Esophagus squamous epithelium (tissue), 4 donors: ENCODE measurements around the gene BCL2.

Experiments used
- CTCF ChIP-seq, 6 experiments: fragments of 450-650 bp in 4 of 6; fragments of 200-600 bp in 2 of 6; sonication (generic) in 2 of 6; IDR thresholded peaks; one replicate each; pipeline ENCODE4 v1.5.1; 2016 to 2019; ENCODE audit warnings: antibody characterized with exemption in 6 of 6, mild to moderate bottlenecking in 4 of 6, moderate library complexity in 4 of 6
- POLR2A ChIP-seq, 4 donors: fragments of 450-650 bp; IDR thresholded peaks; one replicate each; pipeline ENCODE4 v1.6.1; 2017; ENCODE audit warnings: antibody characterized with exemption in 4 of 4, mild to moderate bottlenecking in 4 of 4, moderate library complexity in 3 of 4

DNA sequence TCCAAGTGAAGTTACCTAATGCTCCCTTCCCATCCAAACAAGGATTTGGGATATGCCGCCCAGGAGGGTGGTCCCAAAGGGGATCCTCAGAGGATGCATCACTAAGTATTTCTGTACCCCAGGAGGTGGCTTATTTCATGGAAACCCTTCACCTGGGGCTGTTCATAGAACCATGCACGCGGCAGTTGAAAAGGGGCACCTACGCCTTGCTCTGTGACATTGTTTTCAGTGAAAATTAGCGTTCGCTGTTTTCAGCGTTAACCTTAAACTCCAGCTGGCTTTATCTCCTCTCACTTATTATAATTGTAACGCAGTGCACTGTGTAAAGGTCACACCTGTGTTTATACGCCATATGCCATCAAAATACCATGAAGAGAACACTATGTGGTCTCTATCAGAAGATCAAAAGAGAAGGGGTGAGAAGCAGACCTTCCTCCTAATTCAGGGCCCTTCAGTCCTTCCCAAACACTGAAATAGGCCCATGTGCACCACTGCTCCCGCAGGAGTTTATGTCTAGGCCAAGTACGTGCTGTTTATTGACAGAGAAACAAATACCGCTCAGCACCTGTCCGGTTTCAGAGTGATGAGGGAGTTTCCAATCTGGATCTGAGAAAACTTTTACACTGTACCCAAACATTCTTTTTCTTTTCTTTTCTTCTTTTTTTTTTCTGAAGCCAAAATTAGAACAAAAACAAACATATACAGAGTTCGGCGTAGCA, 162.1 kb downstream of the BCL2 start:
- TF ChIP-seq CTCF (IDR thresholded peaks at IDR 0.05) (no peak), POLR2A (IDR thresholded peaks at IDR 0.05) (peak in 1 of 4 donors; percentile 28)
